ENCODE data around the gene POGZ.

DNA sequence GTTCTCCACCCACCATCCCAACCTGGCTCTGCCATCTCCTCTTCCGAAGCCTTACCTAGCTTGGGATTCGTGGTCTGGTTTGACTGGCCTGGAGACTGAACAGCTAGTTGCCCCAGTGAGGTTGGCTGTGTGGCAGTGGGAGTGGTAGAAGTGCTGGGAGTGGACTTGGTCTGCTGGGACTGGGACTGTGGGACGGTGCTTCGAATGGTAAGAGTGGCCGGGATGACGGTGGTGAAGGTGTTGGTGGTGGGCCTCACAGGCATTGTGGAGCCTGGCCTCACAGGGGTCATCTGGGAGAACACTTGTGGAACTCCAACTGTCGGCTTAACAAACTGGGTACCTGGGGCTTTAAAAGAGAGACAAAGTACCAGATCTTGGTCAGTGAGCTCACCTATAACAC is 31.2 kb downstream of the POGZ start:
- TF ChIP-seq, protein P1, sequence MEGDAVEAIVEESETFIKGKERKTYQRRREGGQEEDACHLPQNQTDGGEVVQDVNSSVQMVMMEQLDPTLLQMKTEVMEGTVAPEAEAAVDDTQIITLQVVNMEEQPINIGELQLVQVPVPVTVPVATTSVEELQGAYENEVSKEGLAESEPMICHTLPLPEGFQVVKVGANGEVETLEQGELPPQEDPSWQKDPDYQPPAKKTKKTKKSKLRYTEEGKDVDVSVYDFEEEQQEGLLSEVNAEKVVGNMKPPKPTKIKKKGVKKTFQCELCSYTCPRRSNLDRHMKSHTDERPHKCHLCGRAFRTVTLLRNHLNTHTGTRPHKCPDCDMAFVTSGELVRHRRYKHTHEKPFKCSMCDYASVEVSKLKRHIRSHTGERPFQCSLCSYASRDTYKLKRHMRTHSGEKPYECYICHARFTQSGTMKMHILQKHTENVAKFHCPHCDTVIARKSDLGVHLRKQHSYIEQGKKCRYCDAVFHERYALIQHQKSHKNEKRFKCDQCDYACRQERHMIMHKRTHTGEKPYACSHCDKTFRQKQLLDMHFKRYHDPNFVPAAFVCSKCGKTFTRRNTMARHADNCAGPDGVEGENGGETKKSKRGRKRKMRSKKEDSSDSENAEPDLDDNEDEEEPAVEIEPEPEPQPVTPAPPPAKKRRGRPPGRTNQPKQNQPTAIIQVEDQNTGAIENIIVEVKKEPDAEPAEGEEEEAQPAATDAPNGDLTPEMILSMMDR (IDR thresholded peaks at IDR 0.05): no peak
- no peak for TF ChIP-seq POLR2A (IDR thresholded peaks at IDR 0.05)
